Parathyroid adenoma (tissue), 2 donors: ENCODE results near the gene ETFA.

Source experiments
- H2AFZ ChIP-seq: fragments of 300-600 bp; sonication (generic); one replicate; pipeline ENCODE4 v1.7.0; 2017; ENCODE audit warnings: antibody characterized with exemption, mild to moderate bottlenecking
- H3K27ac ChIP-seq: fragments of 300-600 bp; sonication (generic); one replicate; pipeline ENCODE4 v1.7.0; 2017
- H3K27me3 ChIP-seq: fragments of 300-600 bp; sonication (generic); one replicate; pipeline ENCODE4 v1.7.0; 2017; ENCODE audit warnings: low read length; ENCODE audit not compliant: control insufficient read depth, insufficient read depth
- H3K36me3 ChIP-seq: fragments of 300-600 bp; sonication (generic); one replicate; pipeline ENCODE4 v1.7.0; 2017; ENCODE audit warnings: low read length; ENCODE audit not compliant: control insufficient read depth, insufficient read depth
- H3K4me1 ChIP-seq: fragments of 300-600 bp; sonication (generic); one replicate; pipeline ENCODE4 v1.7.0; 2017; ENCODE audit warnings: control low read depth
- H3K4me2 ChIP-seq: fragments of 300-600 bp; sonication (generic); one replicate; pipeline ENCODE4 v1.7.0; 2017; ENCODE audit warnings: low read length
- H3K4me3 ChIP-seq: fragments of 300-600 bp; sonication (generic); one replicate; pipeline ENCODE4 v1.7.0; 2017; ENCODE audit warnings: low read depth, low read length
- H3K79me2 ChIP-seq: fragments of 300-600 bp; sonication (generic); one replicate; pipeline ENCODE4 v1.7.0; 2017; ENCODE audit warnings: control low read depth
- H3K9ac ChIP-seq: fragments of 300-600 bp; sonication (generic); one replicate; pipeline ENCODE4 v1.7.0; 2017; ENCODE audit warnings: mild to moderate bottlenecking
- H3K9me3 ChIP-seq: fragments of 300-600 bp; sonication (generic); one replicate; pipeline ENCODE4 v1.7.0; 2017; ENCODE audit warnings: low read length; ENCODE audit not compliant: control insufficient read depth
- TF ChIP-seq, protein P1 (sequence below): fragments of 300-600 bp; sonication (generic); IDR thresholded peaks from one replicate; pipeline ENCODE4 v1.7.0; 2017; ENCODE audit warnings: antibody characterized with exemption, mild to moderate bottlenecking
- donor health status: primary hyperparathyroidism.

Gene ETFA

DNA sequence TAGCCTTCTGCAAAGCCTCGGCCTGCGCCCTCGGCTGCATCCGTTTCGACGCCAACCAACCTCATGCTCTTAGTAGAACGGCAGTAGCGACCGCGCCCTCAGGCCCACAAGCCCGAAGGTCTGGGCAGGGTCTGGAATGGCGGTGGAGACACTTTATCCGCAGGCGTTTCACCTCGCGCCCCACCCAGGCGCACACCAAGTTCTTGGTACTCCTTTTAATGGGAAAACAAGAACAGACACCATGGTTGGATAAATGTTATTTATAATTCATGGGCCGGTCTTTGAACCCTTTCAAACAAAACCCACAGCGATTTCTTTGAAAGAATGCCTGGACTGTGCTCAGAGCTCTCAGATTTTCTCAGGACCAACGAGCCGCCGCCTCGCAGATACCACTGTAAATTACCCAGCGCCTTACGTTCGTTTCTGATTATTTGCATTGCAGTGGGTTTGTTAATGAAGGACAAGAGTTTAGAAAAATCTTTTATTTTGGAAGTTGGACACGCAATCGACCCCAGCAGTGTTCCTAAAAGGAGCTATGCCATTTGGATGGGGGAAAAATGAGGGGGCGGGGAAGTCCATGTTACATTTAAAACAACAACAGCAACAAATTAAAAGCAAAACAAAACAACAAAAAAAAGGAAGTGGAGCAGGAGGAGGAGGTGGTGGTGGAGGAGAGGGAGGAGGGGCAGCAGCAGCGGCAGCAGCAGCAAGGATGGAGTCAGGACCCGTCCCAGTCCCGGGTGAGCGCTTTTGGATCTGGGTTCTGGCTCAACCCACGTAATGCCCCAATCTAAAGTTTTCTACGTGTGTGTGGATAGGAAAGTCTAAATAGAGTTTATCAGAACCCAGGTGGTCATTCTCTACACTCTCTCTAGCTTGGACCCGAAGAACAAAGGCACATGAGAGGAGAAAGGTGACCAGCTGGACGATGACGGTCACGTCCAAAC lies 24.3 kb upstream of the ETFA start:
- Histone ChIP-seq H3K79me2 (no peaks in the 10 kb centered on the region), H3K27ac (no peak overlapping the region), H3K4me3 (no peak overlapping the region), H2AFZ (no peak overlapping the region), H3K4me1 (no peaks in the 10 kb centered on the region), H3K36me3 (no peaks in the 10 kb centered on the region), H3K9ac (no peak overlapping the region), H3K27me3 (no peaks in the 10 kb centered on the region), H3K4me2 (no peak overlapping the region), H3K9me3 (no peaks in the 10 kb centered on the region)
- TF ChIP-seq, protein P1, sequence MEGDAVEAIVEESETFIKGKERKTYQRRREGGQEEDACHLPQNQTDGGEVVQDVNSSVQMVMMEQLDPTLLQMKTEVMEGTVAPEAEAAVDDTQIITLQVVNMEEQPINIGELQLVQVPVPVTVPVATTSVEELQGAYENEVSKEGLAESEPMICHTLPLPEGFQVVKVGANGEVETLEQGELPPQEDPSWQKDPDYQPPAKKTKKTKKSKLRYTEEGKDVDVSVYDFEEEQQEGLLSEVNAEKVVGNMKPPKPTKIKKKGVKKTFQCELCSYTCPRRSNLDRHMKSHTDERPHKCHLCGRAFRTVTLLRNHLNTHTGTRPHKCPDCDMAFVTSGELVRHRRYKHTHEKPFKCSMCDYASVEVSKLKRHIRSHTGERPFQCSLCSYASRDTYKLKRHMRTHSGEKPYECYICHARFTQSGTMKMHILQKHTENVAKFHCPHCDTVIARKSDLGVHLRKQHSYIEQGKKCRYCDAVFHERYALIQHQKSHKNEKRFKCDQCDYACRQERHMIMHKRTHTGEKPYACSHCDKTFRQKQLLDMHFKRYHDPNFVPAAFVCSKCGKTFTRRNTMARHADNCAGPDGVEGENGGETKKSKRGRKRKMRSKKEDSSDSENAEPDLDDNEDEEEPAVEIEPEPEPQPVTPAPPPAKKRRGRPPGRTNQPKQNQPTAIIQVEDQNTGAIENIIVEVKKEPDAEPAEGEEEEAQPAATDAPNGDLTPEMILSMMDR = no peak

DNA sequence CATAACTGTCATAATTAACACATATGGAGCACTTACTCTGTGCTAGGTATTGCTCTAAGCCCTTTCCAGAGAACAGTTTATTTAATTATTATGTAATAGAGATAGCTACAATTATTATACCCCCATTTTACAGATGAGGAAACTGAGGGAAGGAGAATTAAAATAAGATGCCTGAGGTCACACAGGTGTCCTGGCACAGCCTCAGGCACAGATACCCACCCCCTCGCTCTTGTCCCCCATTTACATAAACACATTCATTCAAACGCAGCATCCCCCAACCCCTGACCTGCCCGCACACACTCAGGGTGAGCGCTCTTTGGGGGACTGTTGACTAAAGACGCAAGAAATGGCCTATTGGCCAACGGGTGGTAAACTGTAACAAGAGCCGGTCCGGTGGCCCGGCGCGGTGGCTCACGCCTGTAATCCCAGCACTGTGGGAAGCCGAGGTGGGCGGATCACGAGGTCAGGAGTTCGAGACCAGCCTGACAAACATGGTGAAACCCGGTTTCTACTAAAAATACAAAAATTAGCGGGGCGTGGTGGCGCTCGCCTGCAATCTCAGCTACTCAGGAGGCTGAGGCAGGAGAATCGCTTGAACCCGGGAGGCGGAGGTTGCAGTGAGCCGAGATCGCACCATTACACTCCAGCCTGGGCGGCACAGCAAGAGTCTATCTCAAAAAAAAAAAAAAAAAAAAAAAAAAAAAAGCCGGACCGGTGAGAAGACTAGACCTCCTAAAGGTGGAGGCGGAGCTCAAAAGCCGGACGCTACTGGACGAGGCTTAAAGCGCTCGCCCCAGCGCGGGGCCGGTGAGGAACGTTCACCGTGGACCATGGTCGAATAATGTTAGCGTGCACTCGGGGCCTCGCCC lies 23.4 kb upstream of the ETFA start:
- H3K9ac ChIP-seq = no peak overlapping the region
- no peak overlapping the region for H3K27ac ChIP-seq
- no peak overlapping the region for H2AFZ ChIP-seq
- TF ChIP-seq, protein P1 = no peak
- no peaks in the 10 kb centered on the region for H3K36me3 ChIP-seq
- H3K9me3 ChIP-seq = no peaks in the 10 kb centered on the region
- H3K4me2 ChIP-seq = no peak overlapping the region
- no peaks in the 10 kb centered on the region for H3K27me3 ChIP-seq
- H3K4me1 ChIP-seq = no peaks in the 10 kb centered on the region
- no peaks in the 10 kb centered on the region for H3K79me2 ChIP-seq
- H3K4me3 ChIP-seq = no peak overlapping the region

DNA sequence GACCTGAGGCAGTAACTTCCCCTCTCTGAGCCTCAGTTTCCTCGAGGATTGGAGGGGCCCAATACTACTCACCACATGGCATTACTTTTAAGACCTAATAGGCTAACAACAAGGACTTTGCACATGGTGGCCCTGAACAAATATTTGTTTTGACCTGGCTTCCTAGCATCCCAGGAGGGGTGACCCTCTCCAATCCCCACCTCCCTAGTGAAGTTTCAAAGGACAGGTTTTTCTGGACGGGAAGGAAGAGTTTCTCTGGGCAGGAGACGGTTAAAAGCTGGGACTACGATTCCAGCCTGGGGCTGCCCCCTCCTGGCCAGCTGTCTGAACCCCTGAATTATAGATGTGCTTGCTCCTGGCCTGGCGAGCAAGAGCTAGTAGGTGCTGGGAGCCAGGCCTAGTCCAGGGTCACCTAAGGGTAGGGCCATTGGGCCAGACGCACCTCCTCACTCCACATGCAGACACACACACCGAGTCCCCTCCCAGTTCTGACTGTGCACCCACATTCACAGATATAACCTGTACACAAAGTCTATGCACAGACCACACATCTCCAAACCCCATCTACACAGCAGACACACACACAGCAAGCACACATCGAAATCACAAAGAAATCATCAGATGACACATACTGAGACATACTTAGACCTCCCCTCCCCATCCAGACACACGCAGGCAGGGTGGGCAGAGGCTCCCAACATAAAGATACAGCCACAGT lies 22.6 kb upstream of the ETFA start:
- Histone ChIP-seq H3K27ac (no peak overlapping the region), H3K9me3 (no peaks in the 10 kb centered on the region), H3K27me3 (no peaks in the 10 kb centered on the region), H3K9ac (no peak overlapping the region), H3K79me2 (no peaks in the 10 kb centered on the region), H3K4me3 (no peak overlapping the region), H3K4me2 (no peak overlapping the region), H3K4me1 (no peaks in the 10 kb centered on the region), H3K36me3 (no peaks in the 10 kb centered on the region), H2AFZ (no peak overlapping the region)
- TF ChIP-seq, protein P1 = no peak

GRCh38 chr15:76333309-76333708 lies 22.0 kb upstream of the ETFA start:
- TF ChIP-seq, protein P1 = no peak
- Histone ChIP-seq H3K9me3 (no peaks in the 10 kb centered on the region), H3K27me3 (no peaks in the 10 kb centered on the region)

More at GRCh38 chr15:76333309-76333708, 22.0 kb upstream of the ETFA start:
- no peak overlapping the region for H3K4me2 ChIP-seq
- no peaks in the 10 kb centered on the region for H3K79me2 ChIP-seq
- no peak overlapping the region for H3K9ac ChIP-seq
- H2AFZ ChIP-seq = no peak overlapping the region
- H3K4me1 ChIP-seq = no peaks in the 10 kb centered on the region
- no peak overlapping the region for H3K4me3 ChIP-seq
- H3K36me3 ChIP-seq = no peaks in the 10 kb centered on the region
- H3K27ac ChIP-seq = no peak overlapping the region
